Measurements from ENCODE around the gene CGNL1.
A peak's percentile ranks its signal among the peaks of the same experiment; 100 is the strongest.

Gene CGNL1

DNA sequence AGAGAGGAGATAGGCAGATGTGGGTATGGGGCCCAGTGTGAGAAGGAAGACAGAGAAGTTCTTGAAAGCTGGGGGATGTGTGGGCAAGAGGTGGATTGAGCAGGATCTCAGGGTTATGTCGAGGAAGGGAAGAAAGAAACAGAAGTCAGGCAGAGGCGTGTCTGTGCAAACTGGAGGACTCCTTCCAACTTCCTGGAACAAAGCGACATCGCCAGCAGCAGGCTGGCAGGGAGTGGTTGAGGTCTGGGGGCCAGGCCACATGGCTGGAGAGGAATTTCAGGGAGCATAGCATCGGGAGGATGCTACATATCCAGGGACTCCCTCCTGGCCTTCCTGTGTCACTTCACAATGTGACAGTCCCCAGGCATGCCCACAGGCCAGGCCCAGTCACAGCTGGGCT, 172.5 kb downstream of the CGNL1 start:
- DNase-seq (ENCODE audit: low read depth): no peak
- TF ChIP-seq, protein P1, sequence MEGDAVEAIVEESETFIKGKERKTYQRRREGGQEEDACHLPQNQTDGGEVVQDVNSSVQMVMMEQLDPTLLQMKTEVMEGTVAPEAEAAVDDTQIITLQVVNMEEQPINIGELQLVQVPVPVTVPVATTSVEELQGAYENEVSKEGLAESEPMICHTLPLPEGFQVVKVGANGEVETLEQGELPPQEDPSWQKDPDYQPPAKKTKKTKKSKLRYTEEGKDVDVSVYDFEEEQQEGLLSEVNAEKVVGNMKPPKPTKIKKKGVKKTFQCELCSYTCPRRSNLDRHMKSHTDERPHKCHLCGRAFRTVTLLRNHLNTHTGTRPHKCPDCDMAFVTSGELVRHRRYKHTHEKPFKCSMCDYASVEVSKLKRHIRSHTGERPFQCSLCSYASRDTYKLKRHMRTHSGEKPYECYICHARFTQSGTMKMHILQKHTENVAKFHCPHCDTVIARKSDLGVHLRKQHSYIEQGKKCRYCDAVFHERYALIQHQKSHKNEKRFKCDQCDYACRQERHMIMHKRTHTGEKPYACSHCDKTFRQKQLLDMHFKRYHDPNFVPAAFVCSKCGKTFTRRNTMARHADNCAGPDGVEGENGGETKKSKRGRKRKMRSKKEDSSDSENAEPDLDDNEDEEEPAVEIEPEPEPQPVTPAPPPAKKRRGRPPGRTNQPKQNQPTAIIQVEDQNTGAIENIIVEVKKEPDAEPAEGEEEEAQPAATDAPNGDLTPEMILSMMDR (conservative IDR thresholded peaks at IDR 0.05; ENCODE audit: control insufficient read depth, insufficient read depth, low read depth, low read length): no peak
- no peak overlapping the region for H3K4me3 ChIP-seq (ENCODE audit: control insufficient read depth, low read depth, low read length)

DNA sequence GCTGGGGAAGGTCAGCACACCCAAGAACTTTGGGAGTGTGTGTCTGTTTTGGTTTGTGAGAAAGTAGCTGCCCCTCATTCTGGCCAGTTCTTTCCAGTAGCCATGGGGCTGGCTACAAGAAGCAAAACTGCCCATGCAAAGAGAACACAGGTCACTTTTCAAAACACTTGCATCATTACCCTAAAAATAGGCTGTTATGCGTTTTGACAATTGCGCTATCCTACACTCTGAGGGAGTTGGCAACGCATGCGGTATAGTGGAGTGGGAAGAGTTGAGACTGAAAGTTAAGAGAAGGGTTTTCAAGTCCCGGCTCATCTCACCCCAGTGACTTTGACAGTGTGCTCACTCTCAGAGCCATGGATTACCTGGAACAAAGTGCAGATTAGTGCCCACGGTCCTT, 173.6 kb downstream of the CGNL1 start:
- TF ChIP-seq, protein P1 (conservative IDR thresholded peaks at IDR 0.05; ENCODE audit: control insufficient read depth, insufficient read depth, low read depth, low read length): no peak

DNA sequence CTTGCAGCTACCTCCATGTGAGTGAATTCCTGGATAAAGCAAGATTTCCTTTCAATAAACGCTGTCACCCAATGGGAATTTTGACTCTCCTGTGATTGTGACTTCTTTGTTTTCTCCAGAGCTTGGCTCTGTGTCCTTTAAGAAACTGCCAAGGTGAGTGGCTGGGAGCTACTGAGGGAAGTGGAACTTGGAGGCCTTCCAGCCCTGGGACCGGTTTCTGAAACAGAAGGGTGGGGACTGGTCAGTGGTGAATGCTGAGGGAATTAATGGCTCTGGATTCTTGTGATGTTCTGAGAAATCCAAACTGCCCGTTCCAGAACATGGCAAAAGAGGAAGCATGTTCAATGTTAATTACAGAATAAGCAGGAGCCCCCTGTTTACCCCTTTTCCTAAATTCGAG, 174.3 kb downstream of the CGNL1 start:
- no peak for DNase-seq (ENCODE audit: low read depth)
- TF ChIP-seq, protein P1 (conservative IDR thresholded peaks at IDR 0.05; ENCODE audit: control insufficient read depth, insufficient read depth, low read depth, low read length): no peak
- H3K4me3 ChIP-seq (ENCODE audit: control insufficient read depth, low read depth, low read length): no peak overlapping the region

More for the DNA sequence above, 173.6 kb downstream of the CGNL1 start:
- DNase-seq (ENCODE audit: low read depth): no peak
- no peak overlapping the region for H3K4me3 ChIP-seq (ENCODE audit: control insufficient read depth, low read depth, low read length)

DNA sequence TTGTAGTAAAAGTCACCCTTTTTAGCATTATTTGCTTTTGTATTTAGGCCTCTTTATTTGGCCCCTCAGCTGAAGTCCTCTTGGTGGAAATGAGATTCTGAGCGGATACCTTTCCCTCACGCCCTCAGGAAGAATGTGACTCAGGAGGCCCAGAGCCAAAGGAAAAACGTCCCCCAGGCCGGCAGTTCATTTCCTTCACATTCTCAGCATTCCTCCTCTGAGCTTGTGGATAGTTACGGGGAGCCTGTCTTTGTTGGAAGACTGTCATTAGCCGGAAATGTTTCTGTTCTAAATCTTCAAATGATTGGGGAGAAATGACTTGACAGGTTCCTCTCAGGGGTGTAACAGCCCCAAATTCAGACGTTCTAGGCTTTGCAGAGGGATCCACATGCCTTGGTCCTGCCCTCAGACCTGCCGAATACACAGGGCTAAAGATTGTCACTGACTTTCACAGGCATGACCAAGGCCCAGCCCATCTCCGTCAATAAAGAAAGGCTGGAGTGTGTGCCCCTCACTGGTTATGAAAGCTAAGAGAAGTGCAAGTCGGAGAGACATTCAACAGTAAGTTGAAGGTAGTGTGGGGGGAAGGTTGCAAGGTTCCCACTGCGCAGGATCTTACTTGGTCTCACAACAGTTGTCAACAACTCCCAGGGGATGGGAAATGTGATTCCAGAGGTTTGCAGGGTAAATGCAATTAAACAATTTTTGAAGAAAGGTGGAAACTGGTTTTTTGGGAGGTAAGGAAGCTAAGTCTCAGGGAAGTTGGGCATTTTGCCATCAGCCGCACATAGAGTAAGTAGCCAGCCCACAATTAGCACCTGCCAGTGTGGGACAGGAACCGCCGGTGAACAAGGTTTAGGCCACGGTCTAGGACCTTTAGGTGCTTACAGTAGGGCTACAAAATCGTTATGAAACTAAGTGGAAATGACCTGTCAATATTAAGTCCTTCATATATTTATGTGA, 175.7 kb downstream of the CGNL1 start:
- no peak overlapping the region for H3K4me3 ChIP-seq (ENCODE audit: control insufficient read depth, low read depth, low read length)
- TF ChIP-seq, protein P1 (conservative IDR thresholded peaks at IDR 0.05; ENCODE audit: control insufficient read depth, insufficient read depth, low read depth, low read length): no peak
- peak; percentile 32 for DNase-seq (ENCODE audit: low read depth)

DNA sequence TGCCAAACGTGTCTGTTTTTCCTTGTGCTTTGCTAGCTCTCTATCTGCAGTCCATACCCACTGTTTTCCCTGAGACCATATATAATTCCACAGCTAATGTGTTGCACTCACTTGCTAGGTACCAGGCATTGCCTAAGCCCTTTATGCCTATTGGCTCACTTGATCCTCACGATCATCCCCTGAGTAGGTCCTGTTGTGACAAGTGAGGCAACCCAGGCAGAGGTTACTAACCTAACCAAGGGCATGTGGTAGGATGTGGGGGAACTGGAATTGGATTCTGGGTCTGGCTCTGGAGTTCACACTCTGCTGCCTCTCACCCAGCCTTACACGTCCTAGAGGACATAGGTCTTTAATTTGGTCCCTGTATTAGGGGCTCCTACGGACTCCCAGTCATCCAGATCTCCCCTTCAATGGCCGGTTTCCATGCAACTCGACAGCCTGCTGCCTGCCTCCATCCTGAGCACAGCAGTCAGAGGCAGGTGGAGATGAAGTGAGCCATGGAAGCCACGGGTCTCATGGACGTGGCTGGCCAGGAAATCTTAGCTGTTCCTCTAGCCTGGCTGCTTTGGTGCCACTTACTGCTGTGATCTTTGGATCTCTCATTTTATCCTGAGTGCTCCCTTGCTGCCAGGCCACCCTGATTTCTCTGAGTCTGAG, 176.5 kb downstream of the CGNL1 start:
- no peak for DNase-seq (ENCODE audit: low read depth)
- TF ChIP-seq, protein P1 (conservative IDR thresholded peaks at IDR 0.05; ENCODE audit: control insufficient read depth, insufficient read depth, low read depth, low read length): no peak
- no peak overlapping the region for H3K4me3 ChIP-seq (ENCODE audit: control insufficient read depth, low read depth, low read length)

DNA sequence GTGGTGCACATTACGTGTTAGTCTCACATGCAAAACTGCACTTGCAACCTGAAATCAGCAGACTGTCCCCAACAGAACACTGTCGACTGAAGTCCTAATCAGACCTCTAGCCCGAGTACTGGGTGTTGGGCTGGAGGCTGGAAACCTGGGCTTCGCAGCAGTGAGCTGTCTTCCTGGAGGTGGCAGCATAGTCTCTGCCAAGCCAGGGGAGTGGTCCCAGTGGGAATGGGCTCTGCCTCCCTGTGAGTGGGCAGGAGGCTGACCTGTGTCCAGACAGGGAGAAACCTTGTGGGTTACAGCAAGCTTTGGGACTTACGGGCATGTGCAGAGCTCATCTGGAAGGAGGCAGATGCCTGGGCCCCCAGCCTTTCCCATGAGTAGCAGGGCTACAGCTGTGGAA, 177.2 kb downstream of the CGNL1 start:
- no peak overlapping the region for H3K4me3 ChIP-seq (ENCODE audit: control insufficient read depth, low read depth, low read length)
- TF ChIP-seq, protein P1 (conservative IDR thresholded peaks at IDR 0.05; ENCODE audit: control insufficient read depth, insufficient read depth, low read depth, low read length): no peak
- no peak for DNase-seq (ENCODE audit: low read depth)
